Activated B cell treated with CpG ODN at 0.5 μM for 24 hours (primary cell): Measurements from ENCODE around the gene UXS1. TPM values are rescaled to one million over a fixed set of nuclear protein-coding genes. Genes with fewer than 3 reads are reported as not detected.
"Not testable (repeated sequence)": the region's sequence is repeated elsewhere in the genome, so short reads cannot be mapped to it uniquely, and the experiment has no call there.

Experiments
- ATAC-seq: fragments of 200-7000 bp; cut with Tn5 transposase; one replicate; pipeline ENCODE4 v1.10.0; 2021; ENCODE audit warnings: low read depth, mild to moderate bottlenecking, moderate library complexity
- CTCF ChIA-PET: fragments of 350-600 bp; sonication (Branson Sonifier 250); formaldehyde crosslinking; loops from one replicate; lab custom pipeline; 2021; ENCODE audit warnings: antibody characterized with exemption; lab: Charles Lee
- POLR2A ChIA-PET: fragments of 350-600 bp; sonication (Branson Sonifier 250); formaldehyde crosslinking; loops from one replicate; lab custom pipeline; 2021; ENCODE audit warnings: antibody characterized with exemption; lab: Charles Lee
- DNase-seq: peaks from one replicate; pipeline ENCODE4 v3.0.0; 2022
- H3K27ac Mint-ChIP-seq: one replicate; pipeline ENCODE4 v1.8.0; 2020; ENCODE audit warnings: mixed read lengths
- H3K27me3 Mint-ChIP-seq: one replicate; pipeline ENCODE4 v1.8.0; 2021; ENCODE audit warnings: mixed read lengths
- H3K36me3 Mint-ChIP-seq: one replicate; pipeline ENCODE4 v1.8.0; 2021; ENCODE audit warnings: low read depth, mixed read lengths
- H3K4me1 Mint-ChIP-seq: one replicate; pipeline ENCODE4 v1.8.0; 2021; ENCODE audit warnings: mixed read lengths
- H3K4me3 Mint-ChIP-seq: one replicate; pipeline ENCODE4 v1.8.0; 2020; ENCODE audit warnings: mild to moderate bottlenecking, mixed read lengths
- H3K9me3 Mint-ChIP-seq: one replicate; pipeline ENCODE4 v1.8.0; 2020; ENCODE audit warnings: mixed read lengths
- CTCF ChIP-seq: fragments of 200-600 bp; IDR thresholded peaks from one replicate; pipeline ENCODE4 v1.8.0; 2022; ENCODE audit warnings: antibody characterized with exemption, mild to moderate bottlenecking
- intact Hi-C: fragments of 100-400 bp; cut with micrococcal nuclease; formaldehyde crosslinking; loops from one replicate; pipeline ENCODE4 v1.15.1; 2024
- total RNA-seq: library from RNA; stranded (reverse); gene quantifications from 2 replicates; pipeline ENCODE4 v1.2.3, GENCODE V29; 2022

UXS1 gene
- total RNA-seq, 1 donor from 2014 or later: 24.2 TPM

GRCh38 chr2:106219813-106220212 lies 25.7 kb upstream of the UXS1 start:
- Mint-ChIP-seq H3K4me1 (no peaks in the 10 kb centered on the region), H3K27ac (no peak overlapping the region), H3K27me3 (peaks cover 7% of the 10 kb centered on the region), H3K4me3 (no peak overlapping the region), H3K36me3 (no peaks in the 10 kb centered on the region), H3K9me3 (peaks cover 5% of the 10 kb centered on the region)
- intact Hi-C loops: no loop called here
- no peak for TF ChIP-seq CTCF
- CTCF ChIA-PET: no interaction called here
- no peak for ATAC-seq
- no peak for DNase-seq
- POLR2A ChIA-PET: no interaction called here

GRCh38 chr2:106219157-106219556 lies 25.1 kb upstream of the UXS1 start:
- intact Hi-C loops, CTCF ChIA-PET, H3K27me3 Mint-ChIP-seq, ATAC-seq, H3K27ac Mint-ChIP-seq, H3K36me3 Mint-ChIP-seq, H3K9me3 Mint-ChIP-seq, DNase-seq, H3K4me3 Mint-ChIP-seq, H3K4me1 Mint-ChIP-seq, POLR2A ChIA-PET: not testable (repeated sequence)

- H3K36me3 Mint-ChIP-seq: no peaks in the 10 kb centered on the region
- CTCF ChIA-PET: no interaction called here
- no peak for DNase-seq
- no peak for TF ChIP-seq CTCF
- H3K27ac Mint-ChIP-seq: no peak overlapping the region
- no peaks in the 10 kb centered on the region for H3K4me1 Mint-ChIP-seq
- no peaks in the 10 kb centered on the region for H3K9me3 Mint-ChIP-seq
- intact Hi-C loops: no loop called here
- peaks cover 2% of the 10 kb centered on the region for H3K27me3 Mint-ChIP-seq
- no peak overlapping the region for H3K4me3 Mint-ChIP-seq
- POLR2A ChIA-PET: no interaction called here
- no peak for ATAC-seq
These were observed 14.8 kb upstream of the UXS1 start for GRCh38 chr2:106208874-106209273.

- ATAC-seq: no peak
- Mint-ChIP-seq H3K27ac (no peak overlapping the region), H3K4me1 (no peaks in the 10 kb centered on the region), H3K27me3 (peaks cover 2% of the 10 kb centered on the region), H3K9me3 (no peaks in the 10 kb centered on the region), H3K36me3 (no peaks in the 10 kb centered on the region), H3K4me3 (no peak overlapping the region)
- ChIA-PET POLR2A (no interaction called here), CTCF (no interaction called here)
- intact Hi-C loops: no loop called here
- no peak for TF ChIP-seq CTCF
- DNase-seq: no peak
These were observed 14.3 kb upstream of the UXS1 start for GRCh38 chr2:106208399-106208798.

GRCh38 chr2:106207246-106207645 lies 13.1 kb upstream of the UXS1 start:
- H3K4me1 Mint-ChIP-seq: no peaks in the 10 kb centered on the region
- no peaks in the 10 kb centered on the region for H3K9me3 Mint-ChIP-seq
- POLR2A ChIA-PET: no interaction called here
- no peak overlapping the region for H3K27ac Mint-ChIP-seq
- DNase-seq: no peak
- no peak for ATAC-seq
- no peaks in the 10 kb centered on the region for H3K36me3 Mint-ChIP-seq
- CTCF ChIA-PET: no interaction called here
- intact Hi-C loops: no loop called here
- H3K27me3 Mint-ChIP-seq: peaks cover 2% of the 10 kb centered on the region
- H3K4me3 Mint-ChIP-seq: no peak overlapping the region
- no peak for TF ChIP-seq CTCF

- intact Hi-C loops: no loop called here
- Mint-ChIP-seq H3K27ac (no peak overlapping the region), H3K9me3 (no peaks in the 10 kb centered on the region), H3K4me1 (no peaks in the 10 kb centered on the region), H3K27me3 (peaks cover 8% of the 10 kb centered on the region), H3K36me3 (no peaks in the 10 kb centered on the region), H3K4me3 (no peak overlapping the region)
- POLR2A ChIA-PET: no interaction called here
- no peak for DNase-seq
- no peak for TF ChIP-seq CTCF
- CTCF ChIA-PET: no interaction called here
- no peak for ATAC-seq
These were observed 11.4 kb upstream of the UXS1 start for GRCh38 chr2:106205488-106205887.

GRCh38 chr2:106204551-106204950 lies 10.4 kb upstream of the UXS1 start:
- intact Hi-C loops, ATAC-seq, POLR2A ChIA-PET, H3K9me3 Mint-ChIP-seq, DNase-seq, H3K36me3 Mint-ChIP-seq, H3K4me3 Mint-ChIP-seq, H3K4me1 Mint-ChIP-seq, H3K27ac Mint-ChIP-seq, CTCF ChIA-PET: not testable (repeated sequence)
- peaks cover 13% of the 10 kb centered on the region for H3K27me3 Mint-ChIP-seq
